GM19468 (cell line): ENCODE results near the gene BRINP3.
"Not testable (repeated sequence)": the region's sequence is repeated elsewhere in the genome, so short reads cannot be mapped to it uniquely, and the experiment has no call there.

Experiments used
- ATAC-seq: cut with Tn5 transposase; IDR thresholded peaks from one replicate; pipeline ENCODE4 v1.9.1; 2021; ENCODE audit warnings: mild to moderate bottlenecking, moderate library complexity, moderate number of reproducible peaks; ENCODE audit not compliant: unreplicated experiment; ENCODE audit errors: extremely low read depth

The BRINP3 gene

GRCh38 chr1:190140644-190141043, 337.0 kb downstream of the BRINP3 start:
- no peak for ATAC-seq

GRCh38 chr1:190138702-190139101, 339.0 kb downstream of the BRINP3 start:
- no peak for ATAC-seq

GRCh38 chr1:190138266-190138665, 339.4 kb downstream of the BRINP3 start:
- ATAC-seq: no peak

GRCh38 chr1:190129366-190129765, 348.3 kb downstream of the BRINP3 start:
- no peak for ATAC-seq

- no peak for ATAC-seq
Observed at GRCh38 chr1:190126728-190127127, 350.9 kb downstream of the BRINP3 start.

- no peak for ATAC-seq
Observed at GRCh38 chr1:190124068-190124467, 353.6 kb downstream of the BRINP3 start.

- ATAC-seq: not testable (repeated sequence)
Observed at GRCh38 chr1:190120564-190120963, 357.1 kb downstream of the BRINP3 start.

GRCh38 chr1:190119683-190120082, 358.0 kb downstream of the BRINP3 start:
- no peak for ATAC-seq

- no peak for ATAC-seq
Observed at GRCh38 chr1:190116921-190117320, 360.7 kb downstream of the BRINP3 start.

GRCh38 chr1:190104961-190105360, 372.7 kb downstream of the BRINP3 start:
- ATAC-seq: no peak

GRCh38 chr1:190102757-190103326, 374.8 kb downstream of the BRINP3 start:
- ATAC-seq: no peak

GRCh38 chr1:190101756-190102155, 375.9 kb downstream of the BRINP3 start:
- ATAC-seq: no peak

GRCh38 chr1:190098756-190099155, 378.9 kb downstream of the BRINP3 start:
- ATAC-seq: no peak

- ATAC-seq: no peak
Observed at GRCh38 chr1:190098107-190098506, 379.6 kb downstream of the BRINP3 start.

GRCh38 chr1:190095596-190095995, 382.1 kb downstream of the BRINP3 start:
- no peak for ATAC-seq

- ATAC-seq: no peak
Observed at GRCh38 chr1:190084552-190084951, 393.1 kb downstream of the BRINP3 start.

GRCh38 chr1:190068304-190068703, 409.4 kb downstream of the BRINP3 start:
- no peak for ATAC-seq

- no peak for ATAC-seq
Observed at GRCh38 chr1:190067592-190067991, 410.1 kb downstream of the BRINP3 start.

- no peak for ATAC-seq
Observed at GRCh38 chr1:190066011-190066410, 411.7 kb downstream of the BRINP3 start.

GRCh38 chr1:190049314-190049713, 428.4 kb downstream of the BRINP3 start:
- no peak for ATAC-seq
